Gastroesophageal sphincter (tissue), 4 donors: ENCODE data around the gene GSK3A. TPM values are rescaled to one million over a fixed set of nuclear protein-coding genes. Genes with fewer than 3 reads are reported as not detected.

ENCODE experiments used
- ATAC-seq: fragments of 150-250 bp; one replicate; pipeline ENCODE4 v1.9.1; 2016; ENCODE audit warnings: mild to moderate bottlenecking, moderate library complexity
- H3K27ac ChIP-seq, 4 donors: fragments of 200-600 bp; sonication (generic) in 3 of 4; 1 replicate in 3 of 4; 2 replicates in 1 of 4; pipeline ENCODE4 v1.5.1; 2016 to 2019
- H3K27me3 ChIP-seq: fragments of 200-600 bp; sonication (generic); one replicate; pipeline ENCODE4 v1.5.1; 2019
- H3K36me3 ChIP-seq, 2 donors: fragments of 200-600 bp; sonication (generic); one replicate each; pipeline ENCODE4 v1.5.1; 2019; ENCODE audit warnings: control low read depth in 1 of 2
- H3K4me1 ChIP-seq, 3 donors: fragments of 200-600 bp; sonication (generic); 1 replicate in 2 of 3; 2 replicates in 1 of 3; pipeline ENCODE4 v1.5.1; 2016 to 2019; ENCODE audit warnings: control low read depth in 2 of 3
- H3K4me3 ChIP-seq, 2 donors: fragments of 200-600 bp; sonication (generic); one replicate each; pipeline ENCODE4 v1.5.1; 2019; ENCODE audit warnings: mild to moderate bottlenecking in 1 of 2, moderate library complexity in 1 of 2
- H3K9me3 ChIP-seq, 3 donors: fragments of 200-600 bp; sonication (generic); one replicate each; pipeline ENCODE4 v1.5.1; 2017 to 2019; ENCODE audit warnings: control low read depth in 2 of 3
- EP300 ChIP-seq: sonication (generic); formaldehyde crosslinking; IDR thresholded peaks from one replicate; pipeline ENCODE4 v1.6.1; 2017; ENCODE audit warnings: antibody characterized with exemption, mild to moderate bottlenecking
- POLR2A ChIP-seq, 2 donors: fragments of 450-650 bp; IDR thresholded peaks; one replicate each; pipeline ENCODE4 v1.6.1; 2017; ENCODE audit warnings: antibody characterized with exemption in 2 of 2, mild to moderate bottlenecking in 2 of 2, moderate library complexity in 1 of 2
- POLR2AphosphoS5 ChIP-seq: sonication (generic); formaldehyde crosslinking; IDR thresholded peaks from one replicate; pipeline ENCODE4 v1.6.1; 2017; ENCODE audit warnings: antibody characterized with exemption
- WGBS, 2 donors: methylation state at CpG; one replicate each; pipeline ENCODE4 v1.1.5; 2018; ENCODE audit warnings: low coverage in 1 of 2; 5-methylcytosine and 5-hydroxymethylcytosine counted together
- total RNA-seq, 4 donors: library from RNA; depleted of rRNA; stranded (reverse); fragments of >200 nt; gene quantifications; one replicate each; pipeline ENCODE4 v1.1.0, GENCODE V29; 2016
- TF ChIP-seq, protein P1 (sequence below), 4 experiments: fragments of 200-600 bp in 2 of 4; fragments of 450-650 bp in 2 of 4; sonication (generic) in 1 of 4; IDR thresholded peaks; one replicate each; pipeline ENCODE4 v1.5.1; 2017 to 2019; ENCODE audit warnings: antibody characterized with exemption in 4 of 4, mild to moderate bottlenecking in 2 of 4, moderate library complexity in 2 of 4

Gene GSK3A
- total RNA-seq, 4 donors from 2014 or later = 30.8 to 51.0 (median 35.1) TPM

DNA sequence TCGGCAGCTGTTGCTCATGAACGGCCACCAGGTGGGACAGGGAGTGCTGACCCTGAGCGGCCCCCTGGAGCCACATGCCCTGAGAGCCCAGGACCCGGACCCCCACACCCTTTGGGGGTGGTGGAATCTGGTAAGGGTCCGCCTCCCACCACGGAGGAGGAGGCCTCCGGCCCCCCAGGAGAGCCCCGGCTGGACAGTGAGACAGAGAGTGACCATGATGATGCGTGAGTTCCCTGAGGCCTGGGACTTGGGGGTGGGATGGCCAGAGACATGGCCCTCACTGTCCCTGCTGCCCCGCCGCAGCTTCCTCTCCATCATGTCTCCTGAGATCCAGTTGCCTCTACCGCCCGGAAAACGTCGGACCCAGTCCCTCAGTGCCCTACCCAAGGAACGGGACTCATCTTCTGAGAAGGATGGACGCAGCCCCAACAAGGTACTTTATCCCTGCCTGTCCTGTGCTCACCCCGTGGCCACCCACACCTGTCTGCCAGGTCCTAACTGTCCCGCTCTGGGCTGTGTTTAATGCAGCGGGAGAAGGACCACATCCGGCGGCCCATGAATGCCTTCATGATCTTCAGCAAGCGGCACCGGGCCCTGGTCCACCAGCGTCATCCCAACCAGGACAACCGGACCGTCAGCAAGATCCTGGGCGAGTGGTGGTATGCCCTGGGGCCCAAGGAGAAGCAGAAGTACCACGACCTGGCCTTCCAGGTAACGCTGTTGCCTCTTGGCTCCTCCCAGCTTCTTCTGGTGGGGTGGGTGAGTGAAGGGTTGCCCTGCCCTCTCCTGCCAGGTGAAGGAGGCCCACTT, 44.8 kb upstream of the GSK3A start:
- H3K9me3 ChIP-seq = no peaks in the 10 kb centered on the region
- no peak for ATAC-seq
- H3K27me3 ChIP-seq = no peaks in the 10 kb centered on the region
- H3K4me3 ChIP-seq = peak overlapping the region in 1 of 2 donors; percentile 68
- peaks cover 0 to 54% (median 30%) of the 10 kb centered on the region in 3 donors for H3K4me1 ChIP-seq
- peak overlapping the region in 3 of 4 donors; percentile 97 to 99 (median 98) for H3K27ac ChIP-seq
- peaks cover 0 to 56% of the 10 kb centered on the region in 2 donors for H3K36me3 ChIP-seq
- no peak for TF ChIP-seq POLR2A (IDR thresholded peaks at IDR 0.05)
- TF ChIP-seq EP300 = no peak
- TF ChIP-seq POLR2AphosphoS5 = no peak
- TF ChIP-seq, protein P1, sequence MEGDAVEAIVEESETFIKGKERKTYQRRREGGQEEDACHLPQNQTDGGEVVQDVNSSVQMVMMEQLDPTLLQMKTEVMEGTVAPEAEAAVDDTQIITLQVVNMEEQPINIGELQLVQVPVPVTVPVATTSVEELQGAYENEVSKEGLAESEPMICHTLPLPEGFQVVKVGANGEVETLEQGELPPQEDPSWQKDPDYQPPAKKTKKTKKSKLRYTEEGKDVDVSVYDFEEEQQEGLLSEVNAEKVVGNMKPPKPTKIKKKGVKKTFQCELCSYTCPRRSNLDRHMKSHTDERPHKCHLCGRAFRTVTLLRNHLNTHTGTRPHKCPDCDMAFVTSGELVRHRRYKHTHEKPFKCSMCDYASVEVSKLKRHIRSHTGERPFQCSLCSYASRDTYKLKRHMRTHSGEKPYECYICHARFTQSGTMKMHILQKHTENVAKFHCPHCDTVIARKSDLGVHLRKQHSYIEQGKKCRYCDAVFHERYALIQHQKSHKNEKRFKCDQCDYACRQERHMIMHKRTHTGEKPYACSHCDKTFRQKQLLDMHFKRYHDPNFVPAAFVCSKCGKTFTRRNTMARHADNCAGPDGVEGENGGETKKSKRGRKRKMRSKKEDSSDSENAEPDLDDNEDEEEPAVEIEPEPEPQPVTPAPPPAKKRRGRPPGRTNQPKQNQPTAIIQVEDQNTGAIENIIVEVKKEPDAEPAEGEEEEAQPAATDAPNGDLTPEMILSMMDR (IDR thresholded peaks at IDR 0.05) = no peak
- WGBS, 2 donors = 100% methylated on average over 3 of the region's 30 CpGs; no CpG with 5 or more reads in 1 of the 2 donors

DNA sequence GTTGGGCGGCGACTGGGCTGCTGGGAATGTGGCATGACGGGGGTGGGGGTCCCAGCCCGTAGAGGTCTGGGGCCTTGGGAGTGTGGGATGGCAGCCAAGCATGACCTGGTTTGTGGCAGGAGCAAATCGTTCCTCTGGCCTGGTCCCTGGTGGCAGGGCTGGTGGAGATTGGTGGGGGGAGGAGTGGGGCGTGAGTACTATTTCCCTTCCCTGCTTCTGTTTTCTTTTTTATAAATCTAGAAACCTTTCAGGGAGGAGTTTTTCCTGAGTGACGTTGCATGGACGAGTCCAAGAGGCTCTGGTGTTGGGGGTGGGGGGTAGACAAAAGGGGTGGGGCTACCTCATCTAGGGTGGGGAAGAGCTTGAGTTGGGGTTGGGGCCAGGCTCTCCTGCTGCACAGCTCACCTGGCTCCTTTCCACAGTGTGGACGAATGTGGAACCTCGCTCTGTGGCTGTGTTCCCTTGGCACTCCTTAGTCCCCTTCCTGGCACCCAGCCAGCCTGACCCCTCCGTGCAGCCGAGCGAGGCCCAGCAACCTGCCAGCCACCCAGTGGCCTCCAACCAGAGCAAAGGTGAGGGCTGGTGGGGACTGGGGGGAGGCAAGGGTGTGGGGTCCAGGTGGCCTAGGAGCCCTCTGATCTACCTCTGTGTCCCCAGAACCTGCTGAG, 44.1 kb upstream of the GSK3A start:
- TF ChIP-seq POLR2AphosphoS5 (no peak), POLR2A (IDR thresholded peaks at IDR 0.05) (no peak), EP300 (no peak)
- TF ChIP-seq, protein P1 (IDR thresholded peaks at IDR 0.05) = no peak
- peaks cover 0 to 59% (median 37%) of the 10 kb centered on the region in 3 donors for H3K4me1 ChIP-seq
- WGBS, 2 donors = 13 to 19% methylated on average over 5 to 9 of the region's 13 CpGs
- peak overlapping the region; percentile 7 to 99 (median 98) for H3K27ac ChIP-seq
- no peaks in the 10 kb centered on the region for H3K9me3 ChIP-seq
- H3K27me3 ChIP-seq = no peaks in the 10 kb centered on the region
- ATAC-seq = no peak
- H3K4me3 ChIP-seq = peak overlapping the region in 1 of 2 donors; percentile 68
- peaks cover 0 to 48% of the 10 kb centered on the region in 2 donors for H3K36me3 ChIP-seq

DNA sequence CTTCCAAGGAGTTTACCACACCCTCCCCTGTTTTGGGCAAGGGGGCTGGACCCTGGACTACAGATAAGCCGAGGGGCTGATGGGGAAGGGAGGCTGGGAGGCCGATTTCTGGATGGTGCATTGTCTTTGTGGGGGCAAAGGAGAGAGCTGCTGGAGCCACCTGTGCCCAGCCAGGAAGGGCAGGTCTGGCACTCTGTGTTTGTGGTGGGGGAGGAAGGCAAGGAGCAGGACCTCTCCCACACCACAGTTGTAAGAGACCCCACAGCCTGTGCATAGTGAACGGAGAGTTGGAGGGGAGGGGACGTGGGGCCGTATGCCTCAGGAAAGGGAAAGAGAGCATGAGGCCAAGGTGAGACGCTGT, 43.6 kb upstream of the GSK3A start:
- Histone ChIP-seq H3K27me3 (no peaks in the 10 kb centered on the region), H3K9me3 (no peaks in the 10 kb centered on the region), H3K36me3 (peaks cover 0 to 43% of the 10 kb centered on the region in 2 donors), H3K27ac (peak overlapping the region; percentile 7 to 99 (median 98)), H3K4me1 (peaks cover 0 to 59% (median 42%) of the 10 kb centered on the region in 3 donors), H3K4me3 (peak overlapping the region in 1 of 2 donors; percentile 68)
- ATAC-seq = no peak
- 40% methylated on average over 1 of the region's 6 CpGs; no CpG with 5 or more reads in 1 of the 2 donors for WGBS, 2 donors
- TF ChIP-seq, protein P1 (IDR thresholded peaks at IDR 0.05) = no peak
- TF ChIP-seq EP300 (no peak), POLR2AphosphoS5 (no peak), POLR2A (IDR thresholded peaks at IDR 0.05) (no peak)

DNA sequence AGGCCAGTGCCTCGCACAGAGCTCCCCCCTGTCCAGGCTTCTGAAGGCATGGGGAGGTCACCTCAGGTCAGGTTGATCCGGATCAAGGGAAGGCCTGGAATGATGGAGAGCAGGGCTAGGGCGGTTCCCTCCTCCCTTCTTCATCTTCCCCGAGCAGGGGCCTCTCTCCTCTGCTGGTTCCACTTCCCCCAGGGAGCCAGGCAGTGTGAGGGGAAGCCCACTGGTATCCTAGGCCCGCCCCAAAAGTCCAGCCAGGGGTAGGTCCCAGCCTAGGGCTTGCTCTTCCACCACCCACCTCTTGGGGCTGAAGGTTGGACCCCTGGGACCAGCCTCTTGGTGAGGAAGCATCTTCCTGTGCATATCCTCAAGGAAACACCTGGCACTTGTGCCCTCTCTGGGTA, 43.1 kb upstream of the GSK3A start:
- peak overlapping the region in 1 of 2 donors; percentile 68 for H3K4me3 ChIP-seq
- no CpG with 5 or more reads among the region's 5 CpGs for WGBS, 2 donors
- ATAC-seq = no peak
- H3K27me3 ChIP-seq = no peaks in the 10 kb centered on the region
- H3K4me1 ChIP-seq = peaks cover 0 to 59% (median 43%) of the 10 kb centered on the region in 3 donors
- TF ChIP-seq POLR2AphosphoS5 (no peak), POLR2A (IDR thresholded peaks at IDR 0.05) (no peak), EP300 (no peak)
- TF ChIP-seq, protein P1 (IDR thresholded peaks at IDR 0.05) = no peak
- H3K27ac ChIP-seq = peak overlapping the region; percentile 7 to 99 (median 98)
- peaks cover 0 to 39% of the 10 kb centered on the region in 2 donors for H3K36me3 ChIP-seq
- H3K9me3 ChIP-seq = no peaks in the 10 kb centered on the region
